ENCODE data around the gene PIGZ. TPM values are rescaled to one million over a fixed set of nuclear protein-coding genes. Genes with fewer than 3 reads are reported as not detected.

PIGZ gene
- total RNA-seq, 1 donor, result 4.0 TPM

GRCh38 chr3:196920733-196921132, 47.9 kb downstream of the PIGZ start:
- Histone ChIP-seq H3K79me2 (ENCODE audit: insufficient read depth, low read length) (no peaks in the 10 kb centered on the region), H3K36me3 (ENCODE audit: insufficient read depth, low read length) (peaks cover 11% of the 10 kb centered on the region), H3K4me1 (ENCODE audit: insufficient read depth, low read length) (no peaks in the 10 kb centered on the region), H3K27me3 (ENCODE audit: insufficient read depth, low read length) (no peaks in the 10 kb centered on the region), H4K20me1 (ENCODE audit: insufficient read depth, low read length) (no peaks in the 10 kb centered on the region), H3K4me2 (ENCODE audit: insufficient read depth, low read length) (no peak overlapping the region), H3K27ac (ENCODE audit: low read depth, low read length) (no peak overlapping the region), H3K4me3 (ENCODE audit: insufficient read depth, low read length) (no peak overlapping the region), H3K9me3 (ENCODE audit: low read depth, low read length) (no peaks in the 10 kb centered on the region), H2AFZ (ENCODE audit: low read length) (no peak overlapping the region)
- DNase-seq (ENCODE audit: insufficient read length, low spot score, missing footprints), result no peak
- TF ChIP-seq, protein P1, sequence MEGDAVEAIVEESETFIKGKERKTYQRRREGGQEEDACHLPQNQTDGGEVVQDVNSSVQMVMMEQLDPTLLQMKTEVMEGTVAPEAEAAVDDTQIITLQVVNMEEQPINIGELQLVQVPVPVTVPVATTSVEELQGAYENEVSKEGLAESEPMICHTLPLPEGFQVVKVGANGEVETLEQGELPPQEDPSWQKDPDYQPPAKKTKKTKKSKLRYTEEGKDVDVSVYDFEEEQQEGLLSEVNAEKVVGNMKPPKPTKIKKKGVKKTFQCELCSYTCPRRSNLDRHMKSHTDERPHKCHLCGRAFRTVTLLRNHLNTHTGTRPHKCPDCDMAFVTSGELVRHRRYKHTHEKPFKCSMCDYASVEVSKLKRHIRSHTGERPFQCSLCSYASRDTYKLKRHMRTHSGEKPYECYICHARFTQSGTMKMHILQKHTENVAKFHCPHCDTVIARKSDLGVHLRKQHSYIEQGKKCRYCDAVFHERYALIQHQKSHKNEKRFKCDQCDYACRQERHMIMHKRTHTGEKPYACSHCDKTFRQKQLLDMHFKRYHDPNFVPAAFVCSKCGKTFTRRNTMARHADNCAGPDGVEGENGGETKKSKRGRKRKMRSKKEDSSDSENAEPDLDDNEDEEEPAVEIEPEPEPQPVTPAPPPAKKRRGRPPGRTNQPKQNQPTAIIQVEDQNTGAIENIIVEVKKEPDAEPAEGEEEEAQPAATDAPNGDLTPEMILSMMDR (IDR thresholded peaks at IDR 0.05; ENCODE audit: extremely low read depth, low read depth, low read length), result no peak

DNA sequence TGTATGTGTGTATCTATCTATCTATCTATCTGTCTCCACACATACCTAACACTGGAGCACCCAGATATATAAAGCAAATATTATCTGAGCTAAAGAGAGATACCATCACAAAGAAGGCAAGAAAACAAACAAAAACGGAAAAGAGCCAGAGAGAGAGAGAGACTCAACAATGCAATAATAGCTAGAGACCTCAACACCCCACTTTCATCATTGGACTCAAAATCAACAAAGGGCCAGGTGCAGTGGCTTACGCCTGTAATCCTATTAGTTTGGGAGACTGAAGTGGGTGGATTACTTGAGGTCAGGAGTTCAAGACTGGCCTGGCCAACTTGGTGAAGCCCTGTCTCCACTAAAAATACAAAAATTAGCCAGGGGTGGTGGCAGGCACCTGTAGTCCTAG, 49.7 kb downstream of the PIGZ start:
- TF ChIP-seq, protein P1 (IDR thresholded peaks at IDR 0.05; ENCODE audit: extremely low read depth, low read depth, low read length), result no peak
- peaks cover 23% of the 10 kb centered on the region for H3K36me3 ChIP-seq (ENCODE audit: insufficient read depth, low read length)
- H3K79me2 ChIP-seq (ENCODE audit: insufficient read depth, low read length), result no peaks in the 10 kb centered on the region
- no peak overlapping the region for H3K4me3 ChIP-seq (ENCODE audit: insufficient read depth, low read length)
- H3K27ac ChIP-seq (ENCODE audit: low read depth, low read length), result no peak overlapping the region
- DNase-seq (ENCODE audit: insufficient read length, low spot score, missing footprints), result no peak
- H3K27me3 ChIP-seq (ENCODE audit: insufficient read depth, low read length), result no peaks in the 10 kb centered on the region
- H3K9me3 ChIP-seq (ENCODE audit: low read depth, low read length), result no peaks in the 10 kb centered on the region
- H3K4me2 ChIP-seq (ENCODE audit: insufficient read depth, low read length), result no peak overlapping the region
- H3K4me1 ChIP-seq (ENCODE audit: insufficient read depth, low read length), result no peaks in the 10 kb centered on the region
- no peak overlapping the region for H2AFZ ChIP-seq (ENCODE audit: low read length)
- H4K20me1 ChIP-seq (ENCODE audit: insufficient read depth, low read length), result no peaks in the 10 kb centered on the region

DNA sequence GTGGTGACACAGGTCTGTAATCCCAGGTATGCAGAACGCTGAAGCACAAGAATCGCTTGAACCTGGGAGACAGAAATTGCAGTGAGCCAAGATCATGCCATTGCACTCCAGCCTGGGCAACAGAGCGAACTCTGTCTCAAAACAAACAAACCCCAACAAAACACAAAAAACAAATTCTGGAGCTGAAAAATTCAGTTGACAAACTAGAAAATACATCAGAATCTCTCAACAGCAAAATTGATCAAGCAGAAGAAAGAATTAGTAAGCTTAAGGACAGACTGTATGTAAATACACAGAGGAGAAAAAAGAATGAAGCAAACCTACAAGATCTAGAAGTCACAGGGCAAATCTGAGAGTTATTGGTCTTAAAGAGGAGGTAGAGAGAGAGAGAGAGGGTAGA, 51.6 kb downstream of the PIGZ start:
- Histone ChIP-seq H3K27ac (ENCODE audit: low read depth, low read length) (no peak overlapping the region), H3K36me3 (ENCODE audit: insufficient read depth, low read length) (peaks cover 19% of the 10 kb centered on the region), H4K20me1 (ENCODE audit: insufficient read depth, low read length) (no peaks in the 10 kb centered on the region), H3K4me2 (ENCODE audit: insufficient read depth, low read length) (no peak overlapping the region), H3K79me2 (ENCODE audit: insufficient read depth, low read length) (no peaks in the 10 kb centered on the region), H3K4me3 (ENCODE audit: insufficient read depth, low read length) (no peak overlapping the region), H3K9me3 (ENCODE audit: low read depth, low read length) (no peaks in the 10 kb centered on the region), H3K27me3 (ENCODE audit: insufficient read depth, low read length) (no peaks in the 10 kb centered on the region), H3K4me1 (ENCODE audit: insufficient read depth, low read length) (no peaks in the 10 kb centered on the region), H2AFZ (ENCODE audit: low read length) (no peak overlapping the region)
- DNase-seq (ENCODE audit: insufficient read length, low spot score, missing footprints), result no peak
- TF ChIP-seq, protein P1 (IDR thresholded peaks at IDR 0.05; ENCODE audit: extremely low read depth, low read depth, low read length), result no peak

DNA sequence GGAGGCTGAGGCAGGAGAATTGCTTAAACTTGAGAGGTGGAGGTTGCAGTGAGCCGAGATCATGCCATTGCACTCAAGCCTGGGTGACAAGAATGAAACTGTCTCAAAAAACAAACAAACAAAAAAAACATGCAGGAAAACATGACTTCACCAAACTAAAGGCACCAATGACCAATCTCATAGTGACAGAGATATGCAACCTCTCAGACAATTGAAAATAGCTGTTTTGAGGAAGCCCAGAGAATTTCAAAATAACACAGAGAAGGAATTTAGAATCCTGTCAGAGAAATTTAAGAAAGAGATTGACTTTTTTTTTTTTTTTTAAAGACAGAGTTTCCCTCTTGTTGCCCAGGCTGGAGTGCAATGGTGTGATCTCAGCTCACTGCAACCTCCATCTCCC, 52.4 kb downstream of the PIGZ start:
- H4K20me1 ChIP-seq (ENCODE audit: insufficient read depth, low read length), result no peaks in the 10 kb centered on the region
- TF ChIP-seq, protein P1 (IDR thresholded peaks at IDR 0.05; ENCODE audit: extremely low read depth, low read depth, low read length), result no peak
- H2AFZ ChIP-seq (ENCODE audit: low read length), result no peak overlapping the region
- H3K4me1 ChIP-seq (ENCODE audit: insufficient read depth, low read length), result no peaks in the 10 kb centered on the region
- H3K79me2 ChIP-seq (ENCODE audit: insufficient read depth, low read length), result no peaks in the 10 kb centered on the region
- H3K27ac ChIP-seq (ENCODE audit: low read depth, low read length), result no peak overlapping the region
- peaks cover 21% of the 10 kb centered on the region for H3K36me3 ChIP-seq (ENCODE audit: insufficient read depth, low read length)
- H3K9me3 ChIP-seq (ENCODE audit: low read depth, low read length), result no peaks in the 10 kb centered on the region
- no peak overlapping the region for H3K4me3 ChIP-seq (ENCODE audit: insufficient read depth, low read length)
- no peaks in the 10 kb centered on the region for H3K27me3 ChIP-seq (ENCODE audit: insufficient read depth, low read length)
- no peak for DNase-seq (ENCODE audit: insufficient read length, low spot score, missing footprints)
- H3K4me2 ChIP-seq (ENCODE audit: insufficient read depth, low read length), result no peak overlapping the region
